GM12878 (cell line): ENCODE measurements around the gene TLDC2. TPM values are rescaled to one million over a fixed set of nuclear protein-coding genes. Genes with fewer than 3 reads are reported as not detected.

Experiments
- ATAC-seq: fragments of 200-7000 bp; cut with Tn5 transposase; 3 replicates; pipeline ENCODE4 v1.9.1; 2020; ENCODE audit warnings: mild to moderate bottlenecking, moderate library complexity
- BruUV-seq: library from RNA; stranded (reverse); fragments of 400-500 nt; replicated peaks from 2 replicates; lab custom pipeline; 2021; lab: Mats Ljungman, UMichigan
- CTCF ChIA-PET: fragments of 300-600 bp; sonication (Branson Sonifier 250); formaldehyde crosslinking; extraction: SDS; loops from one replicate; lab custom pipeline; 2021; ENCODE audit warnings: inconsistent platforms; lab: Yijun Ruan, JAX
- POLR2A ChIA-PET: fragments of 350-600 bp; formaldehyde crosslinking; extraction: SDS; loops from one replicate; lab custom pipeline; 2021; ENCODE audit warnings: inconsistent platforms; lab: Charles Lee
- RAD21 ChIA-PET: fragments of 300-600 bp; sonication (Branson Sonifier 250); formaldehyde crosslinking; loops from one replicate; lab custom pipeline; 2023; ENCODE audit warnings: antibody characterized with exemption; ENCODE audit not compliant: unreplicated experiment; lab: Charles Lee
- SMC1A ChIA-PET: fragments of 300-600 bp; sonication (Branson Sonifier 250); formaldehyde crosslinking; loops from one replicate; lab custom pipeline; 2023; ENCODE audit not compliant: unreplicated experiment, uncharacterized antibody; lab: Charles Lee
- DNase-seq: peaks from one replicate; pipeline ENCODE4 v3.0.0-alpha.2; 2011; ENCODE audit warnings: low read depth, low spot score
- FAIRE-seq: peaks from 3 replicates; lab custom pipeline; 2011; peaks lifted over from hg19 to GRCh38; lab: Jason Lieb, UNC
- H2AFZ ChIP-seq: 2 replicates; pipeline ENCODE4 v1.6.0; 2011; ENCODE audit warnings: low read depth, low read length, control low read depth; ENCODE audit not compliant: control insufficient read depth
- H3K27ac ChIP-seq: 2 replicates; pipeline ENCODE4 v1.5.1; 2011; ENCODE audit warnings: control low read depth; ENCODE audit not compliant: control insufficient read depth, insufficient read depth
- H3K27me3 ChIP-seq, 2 experiments: replicated peaks in 1 of 2; 2 replicates each; pipeline versions ENCODE4 v1.6.0 to v1.6.1; 2011; ENCODE audit warnings: low read length in 1 of 2; ENCODE audit not compliant: control insufficient read depth in 2 of 2, insufficient read depth in 2 of 2
- H3K36me3 ChIP-seq, 2 experiments: 2 replicates each; pipeline ENCODE4 v1.5.1; 2011; ENCODE audit warnings: low read length in 1 of 2; ENCODE audit not compliant: control insufficient read depth in 2 of 2, insufficient read depth in 2 of 2
- H3K4me1 ChIP-seq: 2 replicates; pipeline ENCODE4 v1.6.1; 2011; ENCODE audit warnings: mild to moderate bottlenecking, low read length, moderate library complexity, mixed read lengths; ENCODE audit not compliant: control insufficient read depth, insufficient read depth
- H3K4me2 ChIP-seq: 2 replicates; pipeline ENCODE4 v1.6.0; 2011; ENCODE audit warnings: control low read depth; ENCODE audit not compliant: control insufficient read depth, insufficient read depth
- H3K4me3 ChIP-seq: fragments of 200-600 bp; sonication (generic); 2 replicates; pipeline ENCODE4 v1.5.1; 2016
- H3K79me2 ChIP-seq: 2 replicates; pipeline ENCODE4 v1.6.0; 2011; ENCODE audit warnings: low read length; ENCODE audit not compliant: control insufficient read depth, insufficient read depth
- H3K9ac ChIP-seq: 2 replicates; pipeline ENCODE4 v1.8.0; 2011; ENCODE audit warnings: low read length, control low read depth, mixed read lengths; ENCODE audit not compliant: control insufficient read depth, insufficient read depth
- H3K9me3 ChIP-seq: replicated peaks from 3 replicates; pipeline ENCODE4 v1.5.1; 2011; ENCODE audit warnings: mild to moderate bottlenecking, low read length; ENCODE audit not compliant: control insufficient read depth, insufficient read depth
- H4K20me1 ChIP-seq: 2 replicates; pipeline ENCODE4 v1.6.0; 2011; ENCODE audit not compliant: control insufficient read depth, insufficient read depth
- CEBPZ ChIP-seq: fragments of 150-350 bp; IDR thresholded peaks from 2 replicates; pipeline ENCODE4 v1.6.1; 2016; ENCODE audit warnings: low read depth, low read length
- GABPA ChIP-seq: IDR thresholded peaks from 2 replicates; pipeline ENCODE4 v1.6.1; 2014; ENCODE audit warnings: antibody characterized with exemption, low read depth, mild to moderate bottlenecking, inconsistent platforms
- KLF5 ChIP-seq: fragments of 450-650 bp; IDR thresholded peaks from 2 replicates; pipeline ENCODE4 v1.6.1; 2014; ENCODE audit warnings: mild to moderate bottlenecking; ENCODE audit not compliant: partially characterized antibody
- MXI1 ChIP-seq: fragments of 150-350 bp; IDR thresholded peaks from 2 replicates; pipeline ENCODE4 v1.6.1; 2011; ENCODE audit warnings: low read depth, mild to moderate bottlenecking, inconsistent platforms, low read length, improper control_type of control experiment
- PRDM15 ChIP-seq: fragments of 450-650 bp; formaldehyde crosslinking; IDR thresholded peaks from 2 replicates; pipeline ENCODE4 v1.4.0; 2020; ENCODE audit warnings: mild to moderate bottlenecking, moderate library complexity
- SREBF1 ChIP-seq: IDR thresholded peaks from 2 replicates; pipeline ENCODE4 v1.6.1; 2012; ENCODE audit warnings: mild to moderate bottlenecking, low read length
- ZNF384 ChIP-seq: IDR thresholded peaks from 2 replicates; pipeline ENCODE4 v1.6.1; 2012; ENCODE audit warnings: low read depth, mild to moderate bottlenecking, low read length, improper control_type of control experiment, borderline replicate concordance
- WGBS: methylation state at CpG from one replicate; pipeline ENCODE4 v1.1.6; 2016; ENCODE audit warnings: low lambda C conversion rate; ENCODE audit not compliant: insufficient replicate concordance, insufficient coverage; ENCODE audit errors: missing lambda C conversion rate; 5-methylcytosine and 5-hydroxymethylcytosine counted together
- in situ Hi-C: fragments of 300-500 bp; cut with MboI; formaldehyde crosslinking; loops from 9 replicates; pipeline ENCODE4 v1.14.3; 2018; ENCODE audit warnings: mixed read lengths
- intact Hi-C: fragments of 100-400 bp; cut with micrococcal nuclease; formaldehyde crosslinking; loops from one replicate; pipeline ENCODE4 v1.14.2; 2022; ENCODE audit not compliant: unreplicated experiment
- polyA plus RNA-seq, 11 experiments: library from polyadenylated mRNA; depleted of rRNA in 4 of 11; unstranded in 6 of 11; stranded (reverse) in 5 of 11; fragments of >200 nt; fragmentation: Nextera tagmentation in 4 of 11; fragmentation: Illumina TruSeq in 1 of 11; extraction: Ambion mirVana in 4 of 11; extraction: Trizol in 1 of 11; gene quantifications; 1 replicate in 1 of 11; 2 replicates in 10 of 11; pipeline versions ENCODE4 v1.2.1 to v1.2.3, GENCODE V29; 2011 to 2016; ENCODE audit warnings: inconsistent platforms in 2 of 11, missing spikeins in 2 of 11, low read depth in 1 of 11
- total RNA-seq, 4 experiments: library from RNA; depleted of rRNA in 3 of 4; stranded (reverse); fragments of >200 nt in 3 of 4; fragmentation: Illumina TruSeq in 1 of 4; extraction: Trizol in 1 of 4; gene quantifications; 2 replicates each; pipeline versions ENCODE4 v1.2.1 to v1.2.3, GENCODE V29; 2013 to 2021

Gene TLDC2
- total and polyA plus RNA-seq, 10 of the 15 experiments (the other 5 are each of a cell fraction or from before 2014, with no cell fraction given) = 0.05 to 0.41 (median 0.21) TPM

GRCh38 chr20:36865076-36865860 lies 10.7 kb upstream of the TLDC2 start:
- no peak for TF ChIP-seq MXI1
- ChIA-PET POLR2A (interaction anchor here (0.9 to 12.4 kb wide), 5 partner anchors 17 to 38 kb away, joined by 4 to 114 read pairs (median 6); no protein-coding TSS in a partner anchor), SMC1A (interaction anchor here (0.6 to 13.5 kb wide), 7 partner anchors 18 to 329 kb away, joined by 3 to 105 read pairs (median 16); no protein-coding TSS in a partner anchor), CTCF (interaction anchor here (1.3 to 25.3 kb wide), 7 partner anchors 8 to 261 kb away, joined by 6 to 349 read pairs (median 21); no protein-coding TSS in a partner anchor), RAD21 (interaction anchor here (0.6 to 9.7 kb wide), 11 partner anchors 8 to 292 kb away, joined by 3 to 215 read pairs (median 8); partner anchors contain the start of gene TGIF2)
- H3K27ac ChIP-seq = no peak overlapping the region
- ATAC-seq (no peak), FAIRE-seq (no peak), DNase-seq (no peak)
- H3K9ac ChIP-seq = no peak overlapping the region
- no peaks in the 10 kb centered on the region for H3K9me3 ChIP-seq
- 84% methylated on average over 8 of the region's 9 CpGs for WGBS
- H4K20me1 ChIP-seq = 0 out of 2 replicates have a peak, but pooled peaks cover 3% of the 10 kb centered on the region
- BruUV-seq = no TSS peak
- H3K36me3 ChIP-seq = no peaks in the 10 kb centered on the region
- no peak overlapping the region for H3K4me2 ChIP-seq
- peaks cover 16% of the 10 kb centered on the region for H3K79me2 ChIP-seq
- H3K27me3 ChIP-seq = no peaks in the 10 kb centered on the region
- peaks cover 34% of the 10 kb centered on the region for H3K4me1 ChIP-seq
- intact Hi-C loops = loop anchor here (10.0 kb wide), 1 partner anchor 260 kb away; the partner anchor contains the start of gene RAB5IF
- no peak overlapping the region for H3K4me3 ChIP-seq
- in situ Hi-C loops = no loop called here
- no peak overlapping the region for H2AFZ ChIP-seq

- intact Hi-C loops = loop anchor here (10.0 kb wide), 1 partner anchor 261 kb away; the partner anchor contains the start of gene RAB5IF
- peaks cover 33% of the 10 kb centered on the region for H3K4me1 ChIP-seq
- no peaks in the 10 kb centered on the region for H3K36me3 ChIP-seq
- no peak for ATAC-seq
- peaks cover 16% of the 10 kb centered on the region for H3K79me2 ChIP-seq
- no peak overlapping the region for H3K4me3 ChIP-seq
- no peak overlapping the region for H3K4me2 ChIP-seq
- ChIA-PET SMC1A (interaction anchor here (0.6 to 13.5 kb wide), 5 partner anchors 17 to 329 kb away, joined by 3 to 105 read pairs (median 18); no protein-coding TSS in a partner anchor), RAD21 (interaction anchor here (1.0 to 2.7 kb wide), 4 partner anchors 16 to 30 kb away, joined by 5 to 18 read pairs (median 9); no protein-coding TSS in a partner anchor), CTCF (interaction anchor here (2.8 to 25.3 kb wide), 2 partner anchors 21 to 28 kb away, joined by 21 to 349 read pairs; no protein-coding TSS in a partner anchor), POLR2A (interaction anchor here (0.9 to 12.4 kb wide), 4 partner anchors 17 to 29 kb away, joined by 4 to 114 read pairs (median 9); no protein-coding TSS in a partner anchor)
- DNase-seq = no peak
- no TSS peak for BruUV-seq
- no peak for FAIRE-seq
- in situ Hi-C loops = no loop called here
- no peak overlapping the region for H3K27ac ChIP-seq
- H3K9me3 ChIP-seq = no peaks in the 10 kb centered on the region
- H3K9ac ChIP-seq = no peak overlapping the region
- H3K27me3 ChIP-seq = no peaks in the 10 kb centered on the region
- H4K20me1 ChIP-seq = 0 out of 2 replicates have a peak, but pooled peaks cover 3% of the 10 kb centered on the region
- H2AFZ ChIP-seq = no peak overlapping the region
- no peak for TF ChIP-seq KLF5
- TF ChIP-seq ZNF384 = no peak
- no peak for TF ChIP-seq GABPA
- no peak for TF ChIP-seq SREBF1
- TF ChIP-seq PRDM15 = no peak
- no peak for TF ChIP-seq CEBPZ
Observed at GRCh38 chr20:36865861-36866149, 10.1 kb upstream of the TLDC2 start.
